Activated CD4-positive, CD25-positive, alpha-beta regulatory T cell treated with anti-CD3 and anti-CD28 coated beads, Interleukin-2, amount 50 U/mL, for 72 hours (primary cell): ENCODE data around the gene LENEP.
A peak's percentile ranks its signal among the peaks of the same experiment; 100 is the strongest.

Experiments
- DNase-seq: peaks from one replicate; pipeline ENCODE4 v3.0.0; 2021

Gene LENEP

GRCh38 chr1:154993572-154994268 is at the start of gene LENEP:
Gene LENEP, plus strand, starts transcription at chr1:154993586. Its CDS starts 22 bp downstream, at chr1:154993608.
- DNase-seq = no peak

GRCh38 chr1:154943649-154944400 is 49.6 kb upstream of the LENEP start:
- DNase-seq = peak; percentile 54

- no peak for DNase-seq
Measured at GRCh38 chr1:154944401-154945159, 48.8 kb upstream of the LENEP start.

GRCh38 chr1:154945160-154945961 is 48.0 kb upstream of the LENEP start:
- DNase-seq = no peak

- no peak for DNase-seq
Measured at GRCh38 chr1:154945962-154946850, 47.2 kb upstream of the LENEP start.

GRCh38 chr1:154948079-154948478 is 45.3 kb upstream of the LENEP start:
- no peak for DNase-seq

- peak; percentile 49 for DNase-seq
Measured at GRCh38 chr1:154951901-154952657, 41.3 kb upstream of the LENEP start.

GRCh38 chr1:154952664-154953063 is 40.7 kb upstream of the LENEP start:
- DNase-seq = no peak

- no peak for DNase-seq
Measured at GRCh38 chr1:154953611-154954038, 39.8 kb upstream of the LENEP start.

GRCh38 chr1:154954541-154954940 is 38.8 kb upstream of the LENEP start:
- no peak for DNase-seq

- DNase-seq = peak; percentile 74
Measured at GRCh38 chr1:154955039-154955717, 38.2 kb upstream of the LENEP start.

- peak; percentile 71 for DNase-seq
Measured at GRCh38 chr1:154955718-154956543, 37.5 kb upstream of the LENEP start, which contains the start of gene PBXIP1. Gene PBXIP1, minus strand, starts transcription at chr1:154956099. Its CDS starts 2,378 bp downstream, at chr1:154953721.

- no peak for DNase-seq
Measured at GRCh38 chr1:154956544-154956941, 36.8 kb upstream of the LENEP start.

- no peak for DNase-seq
Measured at GRCh38 chr1:154957091-154957657, 36.2 kb upstream of the LENEP start.

GRCh38 chr1:154958036-154958435 is 35.4 kb upstream of the LENEP start:
- DNase-seq = no peak

GRCh38 chr1:154958681-154959425 is 34.5 kb upstream of the LENEP start:
- DNase-seq = no peak

GRCh38 chr1:154959426-154959780 is 34.0 kb upstream of the LENEP start:
- DNase-seq = no peak
